GM23338 (cell line): Measurements from ENCODE around the gene PEDS1. TPM values are rescaled to one million over a fixed set of nuclear protein-coding genes. Genes with fewer than 3 reads are reported as not detected.

ENCODE experiments used
- ATAC-seq: fragments of 200-7000 bp; cut with Tn5 transposase; 3 replicates; pipeline ENCODE4 v1.9.1; 2020
- DNase-seq: peaks from one replicate; pipeline ENCODE4 v3.0.0-alpha.2; 2015; ENCODE audit warnings: low spot score
- H2AFZ ChIP-seq: fragments of 200-600 bp; sonication (generic); 2 replicates; pipeline ENCODE4 v1.8.0; 2016; ENCODE audit warnings: antibody characterized with exemption, mild to moderate bottlenecking, moderate library complexity
- H3F3A ChIP-seq: fragments of 200-600 bp; sonication (generic); replicated peaks from 2 replicates; pipeline ENCODE4 v1.8.0; 2017; ENCODE audit warnings: antibody characterized with exemption, mixed run types, low read depth
- H3K27ac ChIP-seq: fragments of 200-600 bp; sonication (generic); 2 replicates; pipeline ENCODE4 v1.6.1; 2016; ENCODE audit warnings: low read depth
- H3K27me3 ChIP-seq: fragments of 200-600 bp; sonication (generic); 2 replicates; pipeline ENCODE4 v1.8.0; 2016; ENCODE audit warnings: mild to moderate bottlenecking, mixed run types, moderate library complexity; ENCODE audit not compliant: insufficient read depth
- H3K36me3 ChIP-seq: fragments of 200-600 bp; sonication (generic); 2 replicates; pipeline ENCODE4 v1.8.0; 2016; ENCODE audit warnings: mild to moderate bottlenecking; ENCODE audit not compliant: insufficient read depth
- H3K4me1 ChIP-seq: fragments of 200-600 bp; sonication (generic); 2 replicates; pipeline ENCODE4 v1.8.0; 2016; ENCODE audit warnings: mild to moderate bottlenecking, moderate library complexity; ENCODE audit not compliant: insufficient read depth
- H3K4me2 ChIP-seq: fragments of 200-600 bp; sonication (generic); 2 replicates; pipeline ENCODE4 v1.7.1; 2017; ENCODE audit warnings: mixed run types
- H3K4me3 ChIP-seq: fragments of 200-600 bp; sonication (generic); 2 replicates; pipeline ENCODE4 v1.6.1; 2016; ENCODE audit warnings: mixed run types
- H3K79me2 ChIP-seq: fragments of 200-600 bp; sonication (generic); replicated peaks from 2 replicates; pipeline ENCODE4 v1.8.0; 2017; ENCODE audit warnings: mild to moderate bottlenecking; ENCODE audit not compliant: insufficient read depth
- H3K9me2 ChIP-seq: fragments of 200-600 bp; sonication (generic); 2 replicates; pipeline ENCODE4 v1.8.0; 2017; ENCODE audit not compliant: insufficient read depth
- H4K20me1 ChIP-seq: fragments of 200-600 bp; sonication (generic); replicated peaks from 2 replicates; pipeline ENCODE4 v1.8.0; 2017; ENCODE audit warnings: mild to moderate bottlenecking; ENCODE audit not compliant: insufficient read depth
- H3K27ac Mint-ChIP-seq: 2 replicates; pipeline ENCODE4 v1.8.0; 2020; ENCODE audit warnings: inconsistent platforms, mild to moderate bottlenecking, moderate library complexity, mixed read lengths
- H3K27me3 Mint-ChIP-seq: 3 replicates; pipeline ENCODE4 v1.8.0; 2022; ENCODE audit warnings: low read depth, mild to moderate bottlenecking, moderate library complexity, mixed read lengths, inconsistent platforms; ENCODE audit not compliant: insufficient read depth, poor library complexity
- H3K36me3 Mint-ChIP-seq: 3 replicates; pipeline ENCODE4 v1.8.0; 2021; ENCODE audit warnings: low read depth, mild to moderate bottlenecking, inconsistent platforms, moderate library complexity, mixed read lengths
- H3K4me1 Mint-ChIP-seq: 3 replicates; pipeline ENCODE4 v1.8.0; 2020; ENCODE audit warnings: mild to moderate bottlenecking, inconsistent platforms, mixed read lengths
- H3K4me3 Mint-ChIP-seq: 3 replicates; pipeline ENCODE4 v1.8.0; 2021; ENCODE audit warnings: moderate library complexity, mild to moderate bottlenecking, inconsistent platforms, mixed read lengths
- H3K9me3 Mint-ChIP-seq: 3 replicates; pipeline ENCODE4 v1.8.0; 2020; ENCODE audit warnings: moderate library complexity, mild to moderate bottlenecking, inconsistent platforms, mixed read lengths
- CTCF ChIP-seq, 2 experiments: fragments of 200-600 bp in 1 of 2; sonication (generic) in 1 of 2; conservative IDR thresholded peaks; 2 replicates each; pipeline versions ENCODE4 v1.5.1 to v1.6.1; 2016 to 2017; ENCODE audit warnings: antibody characterized with exemption in 2 of 2, low read depth in 2 of 2, mild to moderate bottlenecking in 2 of 2, moderate library complexity in 1 of 2
- NANOG ChIP-seq: IDR thresholded peaks from 2 replicates; pipeline ENCODE4 v1.6.1; 2016; ENCODE audit warnings: antibody characterized with exemption, borderline replicate concordance
- ZNF462 ChIP-seq: fragments of 250-450 bp; sonication (Bioruptor Pico); IDR thresholded peaks from 2 replicates; pipeline ENCODE4 v1.5.0; 2020; ENCODE audit warnings: mild to moderate bottlenecking, moderate library complexity
- polyA plus RNA-seq: library from polyadenylated mRNA; unstranded; fragments of >200 nt; fragmentation: Nextera tagmentation; extraction: Ambion mirVana; gene quantifications from 2 replicates; pipeline ENCODE4 v1.2.1, GENCODE V29; 2016
- total RNA-seq: library from RNA; depleted of rRNA; stranded (reverse); fragments of >200 nt; shearing (Covaris generic); gene quantifications from 2 replicates; pipeline ENCODE4 v1.2.3, GENCODE V29; 2014

Gene PEDS1
- total and polyA plus RNA-seq, 2 experiments from 2014 or later: 34.5 to 43.6 TPM

GRCh38 chr20:50138479-50139393 is 14.8 kb downstream of the PEDS1 start:
- peaks cover 11% of the 10 kb centered on the region for H3K4me1 ChIP-seq
- H2AFZ ChIP-seq: no peak overlapping the region
- no peaks in the 10 kb centered on the region for H3K27me3 ChIP-seq
- peaks cover 8% of the 10 kb centered on the region for H3K27me3 Mint-ChIP-seq
- H3K9me2 ChIP-seq: no peaks in the 10 kb centered on the region
- peak; percentile 25 to 48; a peak in 3 of 4 replicates for TF ChIP-seq CTCF (conservative IDR thresholded peaks at IDR 0.05; ENCODE audit: low read depth in 2 of 2)
- TF ChIP-seq ZNF462 (CRISPR knock-in tag): no peak
- no peak for TF ChIP-seq NANOG
- peaks cover 7% of the 10 kb centered on the region for H4K20me1 ChIP-seq
- DNase-seq: peak; percentile 41
- H3F3A ChIP-seq: no peaks in the 10 kb centered on the region
- H3K4me2 ChIP-seq: no peak overlapping the region
- H3K36me3 Mint-ChIP-seq: peaks cover 44% of the 10 kb centered on the region
- peaks cover 38% of the 10 kb centered on the region for H3K4me1 Mint-ChIP-seq
- no peak overlapping the region for H3K4me3 Mint-ChIP-seq
- peaks cover 11% of the 10 kb centered on the region for H3K79me2 ChIP-seq
- H3K4me3 ChIP-seq: no peak overlapping the region
- H3K27ac ChIP-seq: peak overlapping the region; percentile 55; the same call in 1 of the 2 replicates
- peaks cover 5% of the 10 kb centered on the region; the same call in 1 of the 2 replicates for H3K36me3 ChIP-seq
- ATAC-seq: peak; percentile 58
- H3K9me3 Mint-ChIP-seq: no peaks in the 10 kb centered on the region
- H3K27ac Mint-ChIP-seq: peak overlapping the region; percentile 76
